Middle frontal gyrus (tissue), 1 donor: ENCODE measurements around the gene ZNF575.
"Not testable (repeated sequence)": the region's sequence is repeated elsewhere in the genome, so short reads cannot be mapped to it uniquely, and the experiment has no call there.

Experiments
- DNase-seq: peaks from one replicate; pipeline ENCODE4 v3.0.0-alpha.2; 2015; ENCODE audit warnings: low spot score; ENCODE audit errors: extremely low spot score

ZNF575 gene

DNA sequence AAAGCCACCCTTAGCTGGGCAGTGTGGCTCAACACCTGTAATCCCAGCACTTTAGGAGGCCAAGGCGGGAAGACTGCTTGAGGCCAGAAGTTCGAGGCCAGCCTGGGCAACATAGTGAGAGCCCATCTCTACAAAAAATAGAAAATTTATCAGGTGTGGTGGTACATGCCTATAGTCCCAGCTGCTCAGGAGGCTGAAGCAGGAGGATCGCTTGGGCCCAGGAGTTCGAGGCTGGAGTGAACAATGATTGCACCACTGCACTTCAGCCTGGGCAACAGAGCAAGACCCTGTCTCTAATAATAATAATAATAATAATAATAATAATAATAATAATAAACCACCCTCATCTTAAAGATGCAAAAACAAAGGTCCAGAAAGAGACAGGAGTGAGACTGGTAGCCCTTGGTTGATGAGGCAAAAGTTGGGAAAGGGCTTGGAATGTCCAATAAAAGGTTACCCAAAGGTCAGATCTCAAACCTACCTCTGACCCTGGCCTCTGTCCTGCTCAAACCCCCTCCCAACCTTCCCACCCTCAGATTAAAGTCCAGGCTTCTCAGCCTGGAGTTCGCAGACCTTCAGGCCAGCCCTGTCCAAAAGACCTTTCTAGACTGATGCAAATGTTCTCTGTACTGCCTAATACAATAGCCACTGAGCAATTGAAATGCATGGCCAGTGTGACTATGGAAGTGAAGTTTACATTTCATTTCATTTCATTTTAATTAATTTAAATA, 9.1 kb downstream of the ZNF575 start:
- DNase-seq, result no peak

- DNase-seq, result no peak
Observed at GRCh38 chr19:43544077-43544476, 11.1 kb downstream of the ZNF575 start.

- DNase-seq, result no peak
Observed at GRCh38 chr19:43545276-43545675, 12.3 kb downstream of the ZNF575 start.

GRCh38 chr19:43545981-43546380, 13.0 kb downstream of the ZNF575 start:
- DNase-seq, result no peak

DNA sequence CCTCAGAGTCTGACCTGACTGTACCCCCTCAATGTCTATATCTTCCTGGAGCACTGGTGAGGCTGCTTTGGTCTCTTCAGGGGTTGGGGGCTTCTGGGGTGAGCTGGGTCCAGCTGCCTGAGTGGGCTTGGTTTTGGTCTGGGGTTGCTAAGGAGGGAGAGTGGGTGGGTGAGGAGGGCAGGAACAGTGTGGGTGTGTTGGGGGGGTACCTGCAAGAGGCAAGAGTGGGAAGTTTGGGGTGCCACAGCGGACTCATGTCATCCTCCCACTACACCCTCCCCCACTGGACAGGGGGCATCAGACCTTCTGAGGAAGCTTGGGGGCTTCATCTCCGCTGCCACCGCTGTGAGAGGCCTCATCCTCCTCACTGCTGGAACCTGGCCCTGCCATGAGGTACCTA, 13.6 kb downstream of the ZNF575 start:
- DNase-seq, result no peak

GRCh38 chr19:43547926-43548325, 14.9 kb downstream of the ZNF575 start:
- not testable (repeated sequence) for DNase-seq

- no peak for DNase-seq
Observed at GRCh38 chr19:43548706-43549105, 15.7 kb downstream of the ZNF575 start.

DNA sequence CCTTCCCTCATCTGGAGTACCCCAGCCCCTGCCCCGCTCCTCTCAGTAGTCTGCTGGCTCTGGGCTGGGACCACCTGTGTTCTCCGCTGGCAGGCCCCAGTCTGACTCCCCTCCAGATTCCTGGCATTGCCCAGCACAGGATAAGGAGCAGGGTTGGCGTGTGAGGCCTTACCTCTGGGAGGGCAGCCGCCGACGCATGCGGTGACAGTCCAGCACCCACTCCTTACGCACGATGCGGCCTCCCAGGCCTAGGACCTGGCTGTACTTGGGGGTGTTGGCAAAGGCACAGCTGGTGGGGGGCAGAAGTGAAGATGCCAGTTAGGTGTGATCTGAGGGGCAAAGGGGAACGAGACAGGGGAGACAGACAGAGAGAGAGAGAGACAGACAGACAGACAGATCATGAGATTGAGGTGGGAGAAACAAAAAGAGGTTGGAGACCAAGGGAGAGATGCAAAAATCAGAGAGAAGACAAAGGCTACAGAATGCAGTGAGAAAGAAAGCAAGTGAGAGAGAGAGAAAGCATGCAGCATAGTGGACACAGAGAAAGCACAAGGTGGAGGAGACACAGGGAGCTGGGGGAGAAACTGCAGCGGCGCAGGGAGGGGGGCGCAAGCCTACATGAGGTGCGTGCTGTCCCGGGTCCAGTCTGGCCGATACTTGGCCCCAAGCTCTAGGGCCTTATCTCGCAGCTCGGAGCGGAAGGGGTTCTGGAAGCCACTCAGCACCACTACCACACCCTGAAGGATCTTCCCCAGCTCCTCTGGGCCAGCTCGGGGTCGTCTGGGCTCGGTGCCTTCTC, 18.6 kb downstream of the ZNF575 start:
- no peak for DNase-seq

GRCh38 chr19:43552198-43552450, 19.1 kb downstream of the ZNF575 start:
- no peak for DNase-seq

DNA sequence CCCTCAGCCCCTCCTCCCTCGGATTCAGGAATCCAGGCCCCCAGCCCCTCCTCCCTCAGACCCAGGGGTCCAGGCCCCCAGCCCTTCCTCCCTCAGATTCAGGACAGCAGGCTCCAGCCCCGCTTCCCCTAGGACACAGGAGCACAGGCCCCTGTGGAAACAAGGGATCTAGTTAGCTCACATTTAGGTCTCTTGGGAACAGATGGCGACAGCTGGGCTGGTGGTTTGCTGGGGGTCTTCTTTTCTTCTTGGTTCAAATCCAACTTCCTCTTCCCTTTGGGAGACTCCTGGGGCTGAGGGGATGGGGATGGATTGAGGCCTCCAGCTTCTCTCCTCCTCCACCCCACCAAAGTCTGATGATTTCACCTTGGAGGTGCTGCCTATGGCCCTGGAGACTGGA, 19.6 kb downstream of the ZNF575 start:
- no peak for DNase-seq

GRCh38 chr19:43553656-43554055, 20.7 kb downstream of the ZNF575 start:
- no peak for DNase-seq

- DNase-seq, result no peak
Observed at GRCh38 chr19:43554317-43554895, 21.4 kb downstream of the ZNF575 start.

DNA sequence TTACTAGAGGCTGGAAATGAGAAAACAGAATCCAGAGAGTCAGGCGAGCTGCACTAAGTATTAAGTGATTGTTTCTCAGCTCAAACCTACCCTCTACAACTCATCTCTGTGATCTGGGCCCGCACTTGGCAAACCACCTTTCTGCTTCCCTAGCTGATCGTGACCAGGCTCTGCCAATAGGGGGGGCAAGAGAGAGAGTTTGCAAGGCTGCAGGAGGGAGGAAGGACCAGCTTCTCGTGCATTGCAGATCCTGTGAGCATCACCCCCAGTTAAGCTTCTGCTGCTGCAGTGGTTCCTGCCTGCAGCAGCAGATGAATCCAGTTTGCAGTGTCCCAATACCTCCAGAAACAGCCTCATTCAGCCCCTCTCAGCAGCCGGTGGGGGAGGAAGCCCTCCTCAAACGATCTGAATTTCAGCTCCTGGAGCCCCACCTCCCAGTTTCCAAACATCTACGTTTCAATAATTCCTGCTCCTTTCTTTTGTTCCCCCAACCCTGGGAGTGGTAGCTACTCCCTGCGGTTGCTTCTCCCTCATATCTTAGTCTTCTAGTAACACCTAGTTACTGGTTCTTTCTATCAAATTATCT, 22.3 kb downstream of the ZNF575 start:
- DNase-seq, result peak; percentile 78

GRCh38 chr19:43560687-43561086, 27.7 kb downstream of the ZNF575 start:
- no peak for DNase-seq

GRCh38 chr19:43561139-43561970, 28.4 kb downstream of the ZNF575 start:
- no peak for DNase-seq

GRCh38 chr19:43562226-43562697, 29.3 kb downstream of the ZNF575 start:
- DNase-seq, result no peak

GRCh38 chr19:43562698-43563241, 29.8 kb downstream of the ZNF575 start:
- peak; percentile 82 for DNase-seq

DNA sequence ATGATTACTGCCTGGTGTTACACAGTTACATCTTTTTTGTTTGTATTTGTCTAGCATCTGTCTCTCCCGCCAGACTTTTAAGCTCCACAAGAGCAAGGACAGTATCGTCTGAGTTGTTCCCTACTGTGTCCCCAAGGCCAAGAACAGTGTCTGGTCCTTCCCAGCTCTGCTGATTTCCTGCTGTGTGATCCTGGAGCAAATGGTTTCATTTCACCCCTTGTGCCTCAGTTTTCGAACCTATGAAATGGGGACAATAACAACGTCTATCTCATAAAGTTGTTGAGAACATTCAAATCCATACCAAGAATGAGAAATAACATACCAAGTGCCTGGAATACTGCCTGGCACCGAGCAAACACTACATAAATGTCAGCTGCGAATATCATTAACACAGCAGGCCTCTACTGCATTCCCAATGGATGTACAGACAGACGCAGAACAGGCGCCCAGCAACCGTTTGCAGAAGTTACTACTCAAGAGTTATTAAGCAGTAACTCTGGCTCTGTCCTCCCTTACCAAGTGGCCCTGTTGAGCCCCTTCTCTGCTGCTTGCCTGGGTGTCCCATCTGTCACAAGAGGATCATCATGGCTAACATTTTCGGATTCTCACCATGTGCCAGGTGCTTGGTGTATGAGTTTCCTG, 30.9 kb downstream of the ZNF575 start:
- DNase-seq, result no peak

GRCh38 chr19:43564800-43565199, 31.8 kb downstream of the ZNF575 start:
- DNase-seq, result no peak

- no peak for DNase-seq
Observed at GRCh38 chr19:43569657-43570056, 36.7 kb downstream of the ZNF575 start.
